Fibroblast of lung (primary cell): ENCODE data around the gene B4GALT4. TPM values are rescaled to one million over a fixed set of nuclear protein-coding genes. Genes with fewer than 3 reads are reported as not detected.

Experiments
- DNase-seq, 2 donors: peaks; one replicate each; pipeline versions ENCODE4 v3.0.0 to v3.0.0-alpha.2; 2010; ENCODE audit warnings: low read depth in 2 of 2
- H2AFZ ChIP-seq: 2 replicates; pipeline ENCODE4 v1.5.1; 2012; ENCODE audit warnings: low read length, control low read depth, inconsistent platforms
- H3K27ac ChIP-seq: 2 replicates; pipeline ENCODE4 v1.5.1; 2011; ENCODE audit warnings: low read length, control low read depth; ENCODE audit not compliant: insufficient read depth
- H3K27me3 ChIP-seq: 2 replicates; pipeline ENCODE4 v1.5.1; 2011; ENCODE audit warnings: mild to moderate bottlenecking, low read length; ENCODE audit not compliant: control insufficient read depth, insufficient read depth
- H3K36me3 ChIP-seq: 2 replicates; pipeline ENCODE4 v1.5.1; 2011; ENCODE audit warnings: low read length; ENCODE audit not compliant: control insufficient read depth, insufficient read depth
- H3K4me1 ChIP-seq: 2 replicates; pipeline ENCODE4 v1.5.1; 2011; ENCODE audit warnings: low read length; ENCODE audit not compliant: control insufficient read depth, insufficient read depth; ENCODE audit errors: extremely low read depth
- H3K4me2 ChIP-seq: 2 replicates; pipeline ENCODE4 v1.5.1; 2011; ENCODE audit warnings: low read length, control low read depth; ENCODE audit not compliant: insufficient read depth; ENCODE audit errors: extremely low read depth
- H3K4me3 ChIP-seq, 4 experiments: fragments of 200-600 bp in 1 of 4; sonication (generic) in 1 of 4; replicated peaks in 1 of 4; 2 replicates each; pipeline ENCODE4 v1.5.1; 2011 to 2016; ENCODE audit warnings: low read length in 4 of 4, low read depth in 3 of 4, mild to moderate bottlenecking in 3 of 4, control low read depth in 2 of 4, inconsistent platforms in 1 of 4, mixed read lengths in 1 of 4; ENCODE audit not compliant: insufficient read depth in 1 of 4; ENCODE audit errors: control extremely low read depth in 1 of 4
- H3K79me2 ChIP-seq: 2 replicates; pipeline ENCODE4 v1.5.1; 2012; ENCODE audit warnings: mild to moderate bottlenecking, low read length, inconsistent platforms; ENCODE audit not compliant: control insufficient read depth, insufficient read depth
- H3K9ac ChIP-seq: 2 replicates; pipeline ENCODE4 v1.5.1; 2011; ENCODE audit warnings: mild to moderate bottlenecking, low read length, control low read depth; ENCODE audit not compliant: insufficient read depth
- H3K9me3 ChIP-seq: 2 replicates; pipeline ENCODE4 v1.5.1; 2012; ENCODE audit warnings: low read depth, low read length; ENCODE audit not compliant: control insufficient read depth, insufficient read depth
- H4K20me1 ChIP-seq: 2 replicates; pipeline ENCODE4 v1.5.1; 2011; ENCODE audit warnings: low read length; ENCODE audit not compliant: control insufficient read depth, insufficient read depth; ENCODE audit errors: extremely low read depth
- CTCF ChIP-seq, 2 donors: IDR thresholded peaks in 1 of 2; conservative IDR thresholded peaks in 1 of 2; 1 replicate in 1 of 2; 2 replicates in 1 of 2; pipeline ENCODE4 v1.5.1; 2011 to 2012; ENCODE audit warnings: low read length in 2 of 2, control low read depth in 1 of 2, inconsistent platforms in 1 of 2, low read depth in 1 of 2, mild to moderate bottlenecking in 1 of 2
- EZH2 ChIP-seq: IDR thresholded peaks from 2 replicates; pipeline ENCODE4 v1.5.1; 2012; ENCODE audit warnings: low read length, control low read depth, mild to moderate bottlenecking; ENCODE audit errors: missing control alignments
- polyA plus RNA-seq, 2 donors: library from polyadenylated mRNA; depleted of rRNA in 1 of 2; stranded (reverse) in 1 of 2; unstranded in 1 of 2; fragments of >200 nt; gene quantifications; 2 replicates each; pipeline ENCODE4 v1.2.1, GENCODE V29; 2011 to 2012; ENCODE audit warnings: missing spikeins in 1 of 2
- total RNA-seq: library from RNA; depleted of rRNA; stranded (reverse); fragments of >200 nt; gene quantifications from 2 replicates; pipeline ENCODE4 v1.2.1, GENCODE V29; 2014

B4GALT4 gene
- total and polyA plus RNA-seq, 2 donors (not counting 1 experiment from before 2014, with no cell fraction given), result 19.5 to 32.4 TPM

GRCh38 chr3:119257654-119258410, 17.2 kb upstream of the B4GALT4 start:
- Histone ChIP-seq H3K9ac (no peak overlapping the region), H3K4me2 (no peak overlapping the region), H3K27me3 (no peaks in the 10 kb centered on the region), H3K36me3 (no peaks in the 10 kb centered on the region), H3K4me1 (no peaks in the 10 kb centered on the region), H3K79me2 (no peaks in the 10 kb centered on the region), H3K9me3 (no peaks in the 10 kb centered on the region), H3K4me3 (no peak overlapping the region), H3K27ac (no peak overlapping the region), H2AFZ (no peak overlapping the region), H4K20me1 (no peaks in the 10 kb centered on the region)
- no peak for TF ChIP-seq CTCF (conservative IDR thresholded peaks at IDR 0.05 in 1 of 2, IDR thresholded peaks at IDR 0.05 in 1 of 2; ENCODE audit: low read depth in 1 of 2, low read length in 2 of 2)
- no peak for TF ChIP-seq EZH2
- DNase-seq, result peak; percentile 33 to 78

GRCh38 chr3:119257111-119257510, 16.4 kb upstream of the B4GALT4 start:
- TF ChIP-seq CTCF (conservative IDR thresholded peaks at IDR 0.05 in 1 of 2, IDR thresholded peaks at IDR 0.05 in 1 of 2; ENCODE audit: low read depth in 1 of 2, low read length in 2 of 2) (no peak), EZH2 (no peak)
- Histone ChIP-seq H3K27me3 (no peaks in the 10 kb centered on the region), H3K9me3 (no peaks in the 10 kb centered on the region), H3K4me2 (no peak overlapping the region), H3K79me2 (no peaks in the 10 kb centered on the region), H3K36me3 (no peaks in the 10 kb centered on the region), H2AFZ (no peak overlapping the region), H3K4me1 (no peaks in the 10 kb centered on the region), H4K20me1 (no peaks in the 10 kb centered on the region), H3K27ac (no peak overlapping the region), H3K9ac (no peak overlapping the region), H3K4me3 (no peak overlapping the region)
- no peak for DNase-seq

GRCh38 chr3:119255214-119255613, 14.5 kb upstream of the B4GALT4 start:
- no peaks in the 10 kb centered on the region for H3K79me2 ChIP-seq
- no peak for TF ChIP-seq EZH2
- TF ChIP-seq CTCF (conservative IDR thresholded peaks at IDR 0.05 in 1 of 2, IDR thresholded peaks at IDR 0.05 in 1 of 2; ENCODE audit: low read depth in 1 of 2, low read length in 2 of 2), result no peak
- peaks cover 4% of the 10 kb centered on the region for H3K27me3 ChIP-seq
- H3K9ac ChIP-seq, result no peak overlapping the region
- DNase-seq, result no peak
- H4K20me1 ChIP-seq, result no peaks in the 10 kb centered on the region
- H2AFZ ChIP-seq, result no peak overlapping the region
- no peaks in the 10 kb centered on the region for H3K4me1 ChIP-seq
- no peaks in the 10 kb centered on the region for H3K36me3 ChIP-seq
- H3K4me3 ChIP-seq, result no peak overlapping the region
- H3K9me3 ChIP-seq, result no peaks in the 10 kb centered on the region
- no peak overlapping the region for H3K4me2 ChIP-seq
- no peak overlapping the region for H3K27ac ChIP-seq
